HG03342 (cell line): ENCODE measurements around the gene INTS1.
"Not testable (repeated sequence)": the region's sequence is repeated elsewhere in the genome, so short reads cannot be mapped to it uniquely, and the experiment has no call there.

Experiments
- ATAC-seq: cut with Tn5 transposase; IDR thresholded peaks from one replicate; pipeline ENCODE4 v1.9.1; 2021; ENCODE audit warnings: mild to moderate bottlenecking, moderate library complexity; ENCODE audit not compliant: unreplicated experiment

The INTS1 gene

DNA sequence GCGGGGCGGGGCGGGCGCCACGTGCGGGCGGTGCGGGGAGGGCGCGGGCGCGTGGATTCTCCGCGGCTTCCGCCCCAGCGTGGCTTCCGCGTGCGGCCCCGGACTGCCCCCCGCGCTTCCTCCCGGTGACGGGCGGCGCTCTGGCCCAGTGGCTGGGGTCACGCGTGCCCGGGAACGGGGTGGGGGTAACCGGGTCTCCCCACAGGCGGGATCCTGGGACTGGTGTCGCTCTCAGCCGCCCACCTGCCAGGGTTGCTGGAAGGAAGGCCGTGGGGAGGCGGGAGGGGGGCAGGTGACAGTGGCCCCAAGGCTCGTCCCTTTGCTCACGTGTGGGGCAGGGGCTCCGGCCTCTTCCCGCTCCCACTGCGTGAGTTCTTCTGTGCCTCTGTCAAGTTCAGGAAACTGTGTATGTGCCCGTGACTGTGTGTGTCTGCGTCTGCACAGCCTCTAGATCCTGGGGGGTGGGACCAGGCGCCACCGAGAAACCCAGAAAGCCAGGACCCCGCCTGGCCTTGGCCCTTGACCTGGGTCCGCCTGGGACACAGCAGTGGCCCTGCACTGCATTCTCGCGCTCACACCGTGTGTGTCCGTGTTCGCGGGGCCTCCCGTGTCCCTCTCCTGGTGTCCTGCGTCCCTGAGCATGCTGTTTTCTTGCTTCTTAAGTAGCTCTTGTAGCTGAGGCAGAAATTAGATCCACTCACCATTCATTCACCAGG lies 27.2 kb upstream of the INTS1 start:
- ATAC-seq: peak; percentile 8

GRCh38 chr7:1530946-1531262 lies 26.7 kb upstream of the INTS1 start:
- peak; percentile 18 for ATAC-seq

GRCh38 chr7:1529383-1530116 lies 25.4 kb upstream of the INTS1 start:
- no peak for ATAC-seq

DNA sequence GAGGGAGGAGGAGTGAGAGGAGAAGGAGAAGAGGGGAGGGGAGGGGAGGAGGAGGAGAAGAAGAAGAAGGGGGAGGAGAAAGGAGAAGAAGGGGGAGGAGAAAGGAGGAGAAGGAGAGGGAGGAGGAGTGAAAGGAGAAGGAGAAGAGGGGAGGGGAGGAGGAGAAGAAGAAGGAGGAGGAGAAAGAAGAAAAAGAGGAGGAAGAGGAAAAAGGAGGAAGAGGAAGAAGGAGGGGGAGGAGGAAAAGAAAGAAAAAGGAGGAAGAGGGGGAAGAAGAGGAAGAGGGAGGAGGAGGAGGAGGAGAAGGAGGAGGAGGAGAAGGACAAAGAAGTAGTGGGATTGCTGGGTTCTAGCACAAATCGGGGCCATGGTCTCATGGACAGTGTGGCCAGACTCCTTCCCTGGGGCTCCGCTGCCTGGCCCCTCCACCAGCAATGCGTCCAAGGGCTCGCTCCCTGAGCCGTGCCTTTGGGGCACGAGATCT lies 22.1 kb upstream of the INTS1 start:
- no peak for ATAC-seq

DNA sequence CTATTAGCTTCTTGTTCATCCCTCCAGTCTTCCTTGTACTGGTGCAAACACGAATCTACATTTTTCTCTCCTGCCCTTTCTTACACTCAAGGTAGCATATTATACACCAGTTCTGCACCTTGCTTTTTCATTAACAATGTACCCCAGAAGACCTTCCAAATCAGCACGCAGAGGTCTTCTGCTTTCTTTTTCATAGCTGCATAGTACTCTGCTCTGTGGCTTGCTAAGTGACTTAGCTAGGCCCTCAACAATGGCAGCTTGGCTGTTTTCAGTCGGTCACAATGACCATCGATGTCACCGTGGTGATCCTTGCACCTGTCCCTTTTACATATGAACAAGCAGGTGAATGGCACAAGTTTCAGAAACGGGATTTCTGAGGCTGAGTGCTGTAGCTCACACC lies 21.2 kb upstream of the INTS1 start:
- ATAC-seq: no peak

DNA sequence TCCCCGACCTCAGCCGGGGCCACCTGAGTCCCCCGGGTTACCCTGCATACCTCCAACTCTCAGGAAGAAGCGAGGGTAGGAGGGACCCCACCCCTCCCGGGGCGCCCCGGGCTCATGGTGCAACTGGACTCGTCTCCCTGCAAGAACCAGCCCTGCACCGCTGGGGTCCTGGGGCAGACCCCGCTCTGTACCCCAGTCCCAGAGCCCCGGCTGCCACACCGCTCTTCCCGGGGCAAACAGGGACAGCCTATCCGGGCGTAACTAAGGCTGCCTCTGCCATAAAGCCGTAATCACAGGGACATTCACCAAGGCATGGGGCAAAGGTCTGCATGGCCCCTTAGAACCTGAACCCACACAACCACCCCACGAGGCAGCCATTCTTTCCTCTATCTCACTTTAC lies 19.7 kb upstream of the INTS1 start:
- no peak for ATAC-seq

DNA sequence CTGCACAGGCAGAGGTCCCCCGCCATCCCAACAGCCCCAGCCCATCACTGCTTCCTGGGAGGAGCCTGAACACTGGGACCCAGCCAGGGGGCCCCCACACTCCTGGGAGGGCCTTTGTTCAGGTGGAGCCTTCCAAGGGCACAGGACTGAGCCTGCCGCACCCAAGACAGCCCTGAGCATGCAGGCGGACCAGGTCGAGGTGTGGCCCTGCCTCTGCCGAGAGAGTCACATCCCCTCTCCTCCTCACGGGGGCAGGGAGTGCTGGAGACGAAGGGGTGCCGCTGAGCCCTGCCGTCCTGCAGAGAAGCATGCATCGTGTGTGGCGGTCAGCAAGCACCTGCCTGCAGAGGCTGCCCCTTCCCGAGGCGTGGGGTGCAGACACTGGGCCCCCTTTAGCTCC lies 19.0 kb upstream of the INTS1 start:
- no peak for ATAC-seq

DNA sequence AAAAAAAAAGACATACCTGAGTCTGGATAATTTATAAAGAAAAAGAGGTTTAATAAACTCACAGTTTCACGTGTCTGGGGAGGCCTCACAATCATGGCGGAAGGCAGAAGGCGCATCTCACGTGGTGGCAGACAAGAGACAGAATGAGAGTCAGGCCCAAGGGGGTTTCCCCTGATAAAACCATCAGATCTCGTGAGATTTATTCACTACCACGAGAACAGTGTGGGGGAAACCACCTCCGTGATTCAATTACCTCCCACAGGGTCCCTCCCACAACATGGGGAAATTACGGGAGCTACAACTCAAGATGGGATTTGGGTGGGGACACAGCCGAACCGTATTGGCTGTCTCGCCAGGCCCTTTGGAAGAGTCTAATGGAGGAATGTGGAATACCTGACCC lies 17.3 kb upstream of the INTS1 start:
- no peak for ATAC-seq

DNA sequence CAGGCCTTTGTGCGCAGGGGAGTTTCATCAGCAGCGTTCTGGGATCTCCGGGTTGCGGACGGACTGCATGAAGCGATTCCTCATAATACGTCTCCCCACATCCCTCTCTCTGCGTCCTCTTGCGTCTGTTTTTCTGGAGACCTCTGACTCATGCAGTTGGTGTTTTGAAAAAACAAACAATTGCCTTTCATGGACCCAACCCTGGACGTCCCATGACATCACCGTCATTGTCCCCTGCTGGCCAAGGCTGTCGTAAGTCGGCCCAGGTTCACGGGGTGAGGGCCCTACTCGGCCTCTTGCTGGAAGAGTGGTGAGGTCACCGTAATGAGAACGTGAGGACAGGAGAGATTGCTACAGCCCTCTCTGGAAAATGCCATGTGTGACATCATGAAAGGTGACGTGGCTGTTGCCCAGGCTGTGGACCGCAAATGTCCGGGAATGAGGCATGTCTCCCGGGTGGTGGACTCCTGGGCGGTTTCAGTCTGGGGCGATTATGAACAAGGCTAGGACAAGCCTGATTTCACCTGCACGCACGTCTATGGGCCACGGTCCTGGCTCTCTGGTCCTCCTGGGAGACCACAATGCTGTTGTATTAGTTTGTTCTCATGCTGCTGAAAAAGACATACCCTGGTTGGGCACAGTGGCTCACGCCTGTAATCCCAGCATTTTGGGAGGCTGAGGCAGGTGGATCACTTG lies 16.5 kb upstream of the INTS1 start:
- ATAC-seq: no peak

DNA sequence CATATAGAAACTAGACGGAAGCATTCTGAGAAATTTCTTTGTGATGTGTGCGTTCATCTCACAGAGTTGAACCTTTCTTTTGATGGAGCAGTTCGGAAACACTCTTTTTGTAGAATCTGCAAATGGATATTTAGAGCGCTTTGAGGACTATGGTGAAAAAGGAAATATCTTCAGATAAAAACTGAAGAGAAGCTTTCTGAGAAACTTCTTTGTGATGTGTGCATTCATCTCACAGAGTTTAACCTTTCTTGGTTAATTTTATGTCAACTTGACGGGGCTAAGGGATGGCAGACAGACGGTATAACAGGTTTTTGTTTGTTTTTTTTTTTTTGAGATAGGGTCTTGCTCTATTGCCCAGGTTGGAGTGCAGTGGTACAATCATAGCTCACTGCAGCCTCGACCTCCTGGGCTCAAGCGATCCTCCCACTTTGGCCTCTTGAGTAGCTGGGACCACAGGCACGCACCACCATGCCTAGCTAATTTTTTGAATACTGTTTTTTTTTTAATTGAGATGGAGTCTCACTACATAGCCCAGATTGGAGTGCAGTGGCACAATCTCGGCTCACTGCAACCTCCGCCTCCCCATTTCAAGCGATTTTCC lies 15.2 kb upstream of the INTS1 start:
- not testable (repeated sequence) for ATAC-seq

DNA sequence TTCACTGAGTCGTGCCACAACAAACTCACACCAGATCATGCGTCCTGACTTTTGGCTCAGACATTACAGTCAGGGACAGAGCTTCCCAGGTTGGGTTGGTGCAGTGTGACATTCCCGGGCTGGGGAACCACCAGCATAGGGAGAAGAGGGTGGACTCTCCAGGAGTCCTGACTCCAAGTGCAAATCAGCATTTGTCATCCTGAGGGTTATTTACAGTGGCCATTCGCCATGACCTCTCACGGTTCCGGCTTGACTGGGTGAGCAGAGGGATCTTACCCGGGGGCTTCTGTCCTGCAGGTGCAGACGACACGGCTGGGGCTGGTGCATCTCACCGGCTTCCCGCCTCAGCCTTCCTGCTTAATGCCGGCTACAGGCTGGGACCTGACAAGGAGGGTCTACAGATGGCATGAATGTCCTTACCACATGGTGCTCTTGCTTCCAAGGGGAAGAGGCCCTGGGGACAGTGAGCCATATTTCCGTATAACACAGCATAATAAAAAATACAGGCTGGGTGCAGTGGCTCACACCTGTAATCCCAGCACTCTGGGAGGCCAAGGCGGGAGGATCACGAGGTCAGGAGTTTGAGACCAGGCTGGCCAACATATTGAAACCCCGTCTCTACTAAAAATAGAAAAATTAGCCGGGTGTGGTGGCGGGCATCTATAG lies 12.5 kb upstream of the INTS1 start:
- no peak for ATAC-seq

GRCh38 chr7:1515509-1515967 lies 11.3 kb upstream of the INTS1 start:
- not testable (repeated sequence) for ATAC-seq

GRCh38 chr7:1514995-1515401 lies 10.8 kb upstream of the INTS1 start:
- ATAC-seq: no peak

DNA sequence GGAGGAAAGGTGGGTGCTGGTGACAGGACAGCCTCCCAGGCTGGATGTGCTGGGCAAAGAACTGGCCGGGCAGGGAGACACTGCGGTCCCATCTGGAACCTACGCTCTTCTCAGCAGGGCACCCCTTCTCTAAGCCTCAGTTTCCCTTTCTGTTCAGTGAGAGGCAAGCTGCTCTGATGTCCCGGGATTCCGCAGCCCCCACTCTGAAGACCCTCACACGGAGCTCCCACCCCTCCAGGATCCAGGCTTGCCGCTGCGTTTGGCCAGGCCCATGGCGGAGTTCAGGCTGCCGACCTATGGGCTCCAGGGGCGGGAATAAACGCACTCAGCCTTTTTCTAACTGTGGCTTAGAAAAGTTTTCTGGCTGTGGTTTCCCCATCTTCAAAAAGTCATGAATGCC lies 10.2 kb upstream of the INTS1 start:
- no peak for ATAC-seq

DNA sequence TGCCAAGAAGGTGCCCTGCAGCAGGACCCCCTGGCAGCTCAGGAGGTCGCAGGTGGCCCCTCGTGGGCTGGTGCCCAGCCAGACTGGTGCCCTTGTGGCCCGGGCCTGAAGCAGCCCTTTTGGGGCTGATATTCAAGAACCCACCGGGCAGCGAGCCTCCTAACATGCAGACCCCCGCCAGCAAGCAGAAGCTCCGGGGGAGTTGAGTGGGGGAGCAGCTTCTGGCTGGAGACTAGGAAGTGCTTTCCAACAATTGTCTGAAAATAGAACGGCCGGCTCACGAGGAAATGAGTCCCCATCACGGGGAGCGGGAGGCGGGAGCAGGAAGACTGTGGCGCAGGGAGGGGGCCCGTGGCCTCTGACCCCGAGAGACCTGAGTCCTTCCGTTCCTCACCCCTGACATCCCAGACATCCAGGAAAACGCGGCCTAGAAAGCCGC lies 9.5 kb upstream of the INTS1 start:
- no peak for ATAC-seq

GRCh38 chr7:1512781-1513656 lies 8.8 kb upstream of the INTS1 start:
- no peak for ATAC-seq

- no peak for ATAC-seq
Measured at GRCh38 chr7:1511444-1512422, 7.5 kb upstream of the INTS1 start.

DNA sequence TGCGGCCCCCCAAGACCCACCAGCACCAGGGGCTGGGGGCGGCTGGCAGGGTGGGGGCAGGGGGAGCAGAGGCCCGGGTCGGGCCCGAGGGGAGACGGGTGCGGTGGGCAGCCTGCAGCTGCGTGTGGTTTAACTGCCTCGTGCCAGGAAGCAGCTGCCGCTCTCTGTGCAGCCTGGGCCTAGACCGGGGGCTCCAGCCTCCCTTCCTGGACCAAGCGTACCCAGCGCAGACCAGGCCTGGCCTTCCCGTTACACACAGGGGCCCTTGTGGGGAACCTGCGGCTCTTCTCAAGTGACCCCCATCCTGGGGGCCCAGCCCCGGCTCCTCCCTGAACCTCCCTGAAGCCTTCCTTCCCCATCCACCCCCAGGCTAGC lies 6.6 kb upstream of the INTS1 start:
- ATAC-seq: no peak

- no peak for ATAC-seq
Measured at GRCh38 chr7:1509226-1509625, 5.0 kb upstream of the INTS1 start.
